Osteocyte (in vitro differentiated cells): ENCODE measurements around the gene MCHR2. TPM values are rescaled to one million over a fixed set of nuclear protein-coding genes. Genes with fewer than 3 reads are reported as not detected.

ENCODE experiments used
- DNase-seq: peaks from one replicate; pipeline ENCODE4 v3.0.0; 2021; ENCODE audit warnings: mixed read lengths; ENCODE audit not compliant: unreplicated experiment; ENCODE audit errors: extremely low spot score
- H3K27ac Mint-ChIP-seq: one replicate; pipeline ENCODE4 v1.8.0; 2021; ENCODE audit warnings: mild to moderate bottlenecking, mixed read lengths; ENCODE audit not compliant: unreplicated experiment
- H3K27me3 Mint-ChIP-seq: one replicate; pipeline ENCODE4 v1.8.0; 2021; ENCODE audit warnings: mixed read lengths; ENCODE audit not compliant: unreplicated experiment
- H3K36me3 Mint-ChIP-seq: one replicate; pipeline ENCODE4 v1.8.0; 2021; ENCODE audit warnings: mixed read lengths; ENCODE audit not compliant: unreplicated experiment
- H3K4me1 Mint-ChIP-seq: one replicate; pipeline ENCODE4 v1.8.0; 2021; ENCODE audit warnings: mixed read lengths; ENCODE audit not compliant: unreplicated experiment
- H3K4me3 Mint-ChIP-seq: one replicate; pipeline ENCODE4 v1.8.0; 2021; ENCODE audit warnings: mild to moderate bottlenecking, moderate library complexity, mixed read lengths; ENCODE audit not compliant: unreplicated experiment
- H3K9me3 Mint-ChIP-seq: one replicate; pipeline ENCODE4 v1.8.0; 2021; ENCODE audit warnings: mixed read lengths; ENCODE audit not compliant: unreplicated experiment
- total RNA-seq: library from RNA; stranded (reverse); gene quantifications from 2 replicates; pipeline ENCODE4 v1.2.1, GENCODE V29; 2021
- TF ChIP-seq, protein P1 (sequence below): fragments of 200-600 bp; sonication (generic); IDR thresholded peaks from 2 replicates; pipeline ENCODE4 v1.5.0; 2021; ENCODE audit warnings: antibody characterized with exemption, mild to moderate bottlenecking, moderate library complexity

MCHR2 gene
- total RNA-seq, 1 donor from 2014 or later: not detected

DNA sequence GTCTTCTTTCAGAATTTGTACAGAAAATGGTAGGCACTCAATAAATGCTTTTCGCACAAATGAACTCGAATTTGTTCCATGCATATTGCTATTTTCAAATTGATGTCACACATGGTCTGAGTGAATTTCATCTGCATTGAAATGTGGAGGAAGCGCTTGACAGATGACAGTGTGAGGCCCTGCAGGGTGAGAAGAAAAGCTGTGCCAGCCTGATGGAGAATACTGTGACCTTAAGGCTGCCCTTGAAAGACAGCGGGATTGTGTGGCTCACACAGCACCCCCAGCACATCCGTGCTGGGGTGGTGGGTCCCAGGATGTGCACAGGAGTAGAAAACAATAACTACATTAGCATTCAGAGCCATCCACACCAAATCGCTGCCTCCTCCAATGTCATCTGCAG lies 14.8 kb upstream of the MCHR2 start:
- no peak for DNase-seq
- Mint-ChIP-seq H3K4me1 (no peaks in the 10 kb centered on the region), H3K4me3 (no peak overlapping the region), H3K9me3 (no peaks in the 10 kb centered on the region), H3K27me3 (peaks cover 64% of the 10 kb centered on the region), H3K36me3 (no peaks in the 10 kb centered on the region), H3K27ac (no peak overlapping the region)
- TF ChIP-seq, protein P1, sequence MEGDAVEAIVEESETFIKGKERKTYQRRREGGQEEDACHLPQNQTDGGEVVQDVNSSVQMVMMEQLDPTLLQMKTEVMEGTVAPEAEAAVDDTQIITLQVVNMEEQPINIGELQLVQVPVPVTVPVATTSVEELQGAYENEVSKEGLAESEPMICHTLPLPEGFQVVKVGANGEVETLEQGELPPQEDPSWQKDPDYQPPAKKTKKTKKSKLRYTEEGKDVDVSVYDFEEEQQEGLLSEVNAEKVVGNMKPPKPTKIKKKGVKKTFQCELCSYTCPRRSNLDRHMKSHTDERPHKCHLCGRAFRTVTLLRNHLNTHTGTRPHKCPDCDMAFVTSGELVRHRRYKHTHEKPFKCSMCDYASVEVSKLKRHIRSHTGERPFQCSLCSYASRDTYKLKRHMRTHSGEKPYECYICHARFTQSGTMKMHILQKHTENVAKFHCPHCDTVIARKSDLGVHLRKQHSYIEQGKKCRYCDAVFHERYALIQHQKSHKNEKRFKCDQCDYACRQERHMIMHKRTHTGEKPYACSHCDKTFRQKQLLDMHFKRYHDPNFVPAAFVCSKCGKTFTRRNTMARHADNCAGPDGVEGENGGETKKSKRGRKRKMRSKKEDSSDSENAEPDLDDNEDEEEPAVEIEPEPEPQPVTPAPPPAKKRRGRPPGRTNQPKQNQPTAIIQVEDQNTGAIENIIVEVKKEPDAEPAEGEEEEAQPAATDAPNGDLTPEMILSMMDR: no peak

DNA sequence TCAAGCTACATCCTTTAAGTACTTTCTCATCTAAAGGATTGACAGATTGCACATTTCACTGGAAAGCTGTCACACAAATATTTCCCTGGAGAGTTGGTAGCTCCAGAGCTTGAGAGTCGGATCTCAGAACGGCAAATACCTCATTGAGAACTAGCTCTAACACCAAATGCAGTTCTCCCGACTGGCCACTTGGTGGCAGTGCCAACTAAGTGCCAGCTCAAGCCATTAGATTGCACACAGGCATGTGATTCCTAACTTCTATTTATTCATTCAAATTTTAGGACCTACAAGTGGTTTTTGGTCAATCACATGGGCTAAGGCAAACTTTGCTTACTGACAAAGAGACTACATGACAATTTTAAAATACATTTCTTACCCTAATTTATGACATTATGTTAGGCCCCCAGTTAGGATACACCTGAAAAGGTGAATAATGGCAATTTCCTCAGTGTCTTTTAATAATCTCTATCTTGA lies 7.9 kb upstream of the MCHR2 start:
- TF ChIP-seq, protein P1: peak; percentile 95
- Mint-ChIP-seq H3K36me3 (no peaks in the 10 kb centered on the region), H3K27ac (no peak overlapping the region), H3K4me3 (no peak overlapping the region), H3K9me3 (no peaks in the 10 kb centered on the region), H3K4me1 (no peaks in the 10 kb centered on the region), H3K27me3 (peaks cover 63% of the 10 kb centered on the region)
- DNase-seq: no peak

DNA sequence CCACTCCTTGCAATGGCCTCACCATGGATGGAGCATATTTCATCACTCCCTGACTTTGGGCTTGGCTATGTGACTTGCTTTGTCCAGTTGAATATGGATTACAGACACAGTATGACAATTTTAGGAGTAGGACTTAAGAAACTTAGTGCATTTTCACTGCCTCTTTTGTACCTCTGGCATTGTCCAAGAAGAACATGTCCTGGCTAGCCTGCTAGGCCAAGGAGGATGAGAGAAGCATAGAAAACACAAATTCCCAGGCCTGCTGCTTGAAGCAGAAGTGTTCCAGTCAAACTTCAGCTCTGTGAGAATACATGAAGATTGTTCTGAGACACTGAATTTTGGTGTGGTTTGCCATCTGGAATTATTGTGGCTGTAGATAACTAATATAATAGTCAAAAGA lies 3.1 kb upstream of the MCHR2 start:
- TF ChIP-seq, protein P1: no peak
- H3K4me3 Mint-ChIP-seq: no peak overlapping the region
- H3K27ac Mint-ChIP-seq: no peak overlapping the region
- no peaks in the 10 kb centered on the region for H3K36me3 Mint-ChIP-seq
- no peaks in the 10 kb centered on the region for H3K9me3 Mint-ChIP-seq
- DNase-seq: no peak
- peaks cover 13% of the 10 kb centered on the region for H3K4me1 Mint-ChIP-seq
- peaks cover 64% of the 10 kb centered on the region for H3K27me3 Mint-ChIP-seq

DNA sequence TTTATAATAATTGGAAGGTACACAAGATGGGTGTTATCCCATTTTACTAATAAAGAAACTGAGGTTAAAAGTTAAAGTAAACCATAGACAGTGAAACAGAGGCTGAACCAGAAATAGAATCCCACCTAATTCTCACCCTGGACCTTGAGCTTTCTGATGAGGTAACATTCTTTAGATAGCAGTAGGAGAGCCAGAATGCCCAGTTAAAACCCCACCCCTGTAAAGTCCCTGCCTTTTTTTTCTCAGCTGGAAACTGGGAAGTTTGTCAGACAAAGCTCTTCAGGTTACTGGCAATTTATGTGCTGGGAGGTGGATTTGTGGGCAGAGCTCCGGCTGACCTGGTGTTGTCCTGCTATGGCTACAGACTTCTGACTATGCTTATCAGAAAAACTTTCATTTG lies 1.9 kb upstream of the MCHR2 start:
- Mint-ChIP-seq H3K4me1 (peaks cover 13% of the 10 kb centered on the region), H3K27ac (no peak overlapping the region), H3K4me3 (no peak overlapping the region), H3K36me3 (no peaks in the 10 kb centered on the region), H3K27me3 (peaks cover 64% of the 10 kb centered on the region), H3K9me3 (no peaks in the 10 kb centered on the region)
- TF ChIP-seq, protein P1: no peak
- DNase-seq: no peak

DNA sequence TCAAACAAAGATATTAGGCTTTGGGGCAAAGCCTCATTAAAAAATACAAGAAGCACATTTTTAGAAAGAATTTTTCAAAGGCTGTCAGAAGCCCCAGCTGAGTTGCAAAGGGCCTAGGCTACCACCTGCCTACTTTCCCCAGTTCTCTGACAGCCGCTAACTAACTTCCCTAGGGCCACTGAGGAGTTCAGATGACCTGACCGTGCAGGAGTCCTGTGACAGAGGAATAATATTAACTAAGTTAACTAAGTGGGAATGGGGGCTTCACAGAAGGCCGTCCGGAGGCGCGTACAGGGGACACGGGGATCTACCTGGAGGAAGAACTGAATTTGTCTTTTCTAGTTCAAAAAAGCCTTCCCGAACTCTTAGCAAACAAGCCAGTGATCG lies 884 bp downstream of the MCHR2 start:
- Mint-ChIP-seq H3K27ac (peak overlapping the region; percentile 16), H3K27me3 (peaks cover 67% of the 10 kb centered on the region), H3K36me3 (no peaks in the 10 kb centered on the region), H3K9me3 (no peaks in the 10 kb centered on the region), H3K4me1 (peaks cover 13% of the 10 kb centered on the region), H3K4me3 (peak overlapping the region; percentile 74)
- TF ChIP-seq, protein P1: no peak
- no peak for DNase-seq
